Dermis microvascular lymphatic vessel endothelial cell (primary cell): ENCODE results near the gene LYSMD4. TPM values are rescaled to one million over a fixed set of nuclear protein-coding genes. Genes with fewer than 3 reads are reported as not detected.

ENCODE experiments used
- DNase-seq, 2 donors: peaks; one replicate each; pipeline versions ENCODE4 v3.0.0 to v3.0.0-alpha.2; 2010; ENCODE audit warnings: low read depth in 2 of 2
- total RNA-seq: library from RNA; depleted of rRNA; stranded (reverse); fragments of >200 nt; gene quantifications from 2 replicates; pipeline ENCODE4 v1.2.1, GENCODE V29; 2014

The LYSMD4 gene
- total RNA-seq, 1 donor from 2014 or later: 4.6 TPM

DNA sequence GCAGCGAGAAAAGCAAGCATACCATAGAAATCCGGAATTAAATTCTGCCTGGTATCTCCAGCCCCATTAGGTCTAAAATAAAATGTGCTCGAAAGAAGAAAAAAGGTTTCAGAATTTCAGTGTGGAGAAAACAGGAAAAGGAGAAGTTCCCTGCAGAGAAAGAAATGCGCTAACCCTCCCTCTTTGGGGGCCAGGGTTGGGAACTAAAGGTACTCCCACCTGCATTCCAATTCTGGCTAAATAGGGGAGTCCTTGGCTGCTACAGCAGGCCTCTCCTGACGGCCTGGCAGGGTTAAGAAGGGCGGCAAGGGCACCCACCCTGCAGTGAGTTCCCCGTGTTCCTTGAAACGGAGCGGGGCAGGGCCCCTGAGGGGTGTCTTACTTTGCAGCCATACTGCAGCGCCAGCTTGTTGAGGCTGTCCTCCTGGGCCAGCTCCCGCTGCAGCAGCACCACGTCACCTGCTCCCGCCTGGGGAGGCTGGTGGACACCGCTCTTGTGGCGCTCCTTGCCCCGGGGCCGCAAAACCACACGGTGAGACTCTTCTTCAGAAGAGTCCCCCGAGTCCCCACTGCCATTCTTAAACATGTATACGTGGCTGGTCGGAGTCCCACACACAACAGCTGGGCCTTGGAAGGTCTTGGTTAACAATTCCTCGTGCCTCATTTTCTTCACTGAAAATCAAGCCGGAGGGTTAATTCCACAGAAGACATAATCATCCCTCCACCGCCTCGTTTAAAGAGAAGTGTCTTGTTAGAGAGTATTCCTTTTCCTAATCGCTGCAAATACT is 1.7 kb downstream of the LYSMD4 start:
- no peak for DNase-seq

DNA sequence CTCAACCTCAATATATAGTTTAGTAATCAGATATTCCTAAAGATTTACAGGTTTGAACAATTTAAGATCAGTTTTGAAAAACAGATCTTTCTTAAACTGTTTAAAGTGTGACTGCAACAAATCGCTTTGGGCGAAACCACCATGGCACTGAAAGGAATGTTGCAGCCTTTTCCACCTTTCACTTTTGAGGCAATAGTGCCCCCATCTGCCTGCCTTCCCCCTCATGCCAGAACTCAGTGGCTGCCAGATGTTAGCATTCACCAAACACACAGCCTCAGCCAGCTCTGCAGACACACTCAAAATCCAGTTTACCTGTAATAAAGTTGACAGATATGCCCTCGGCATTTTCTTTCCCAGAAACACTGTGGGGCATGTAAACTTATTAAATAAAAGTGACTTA is 3.3 kb downstream of the LYSMD4 start:
- DNase-seq: peak; percentile 29 to 60

DNA sequence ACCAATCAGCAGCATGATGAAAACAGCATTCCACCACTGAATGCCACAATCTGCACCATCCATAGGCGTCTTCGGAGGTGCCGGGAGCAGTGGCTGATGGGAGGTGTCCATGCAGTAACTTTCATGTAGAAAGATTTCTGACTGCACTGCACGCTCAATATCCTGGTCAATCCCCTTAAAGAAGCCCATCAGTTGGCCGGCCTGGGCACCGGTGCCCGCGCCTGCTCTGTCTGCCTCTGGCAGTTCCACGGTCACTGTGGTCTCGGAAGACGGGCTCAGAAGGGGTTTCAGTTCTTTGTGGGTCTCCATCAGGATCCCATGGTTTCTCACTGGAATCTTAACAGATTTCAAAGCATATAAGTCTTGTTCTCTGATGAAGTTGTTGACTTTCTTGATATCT is 3.9 kb downstream of the LYSMD4 start:
- DNase-seq: no peak

GRCh38 chr15:99728916-99729315 is 4.3 kb downstream of the LYSMD4 start:
- DNase-seq: no peak

DNA sequence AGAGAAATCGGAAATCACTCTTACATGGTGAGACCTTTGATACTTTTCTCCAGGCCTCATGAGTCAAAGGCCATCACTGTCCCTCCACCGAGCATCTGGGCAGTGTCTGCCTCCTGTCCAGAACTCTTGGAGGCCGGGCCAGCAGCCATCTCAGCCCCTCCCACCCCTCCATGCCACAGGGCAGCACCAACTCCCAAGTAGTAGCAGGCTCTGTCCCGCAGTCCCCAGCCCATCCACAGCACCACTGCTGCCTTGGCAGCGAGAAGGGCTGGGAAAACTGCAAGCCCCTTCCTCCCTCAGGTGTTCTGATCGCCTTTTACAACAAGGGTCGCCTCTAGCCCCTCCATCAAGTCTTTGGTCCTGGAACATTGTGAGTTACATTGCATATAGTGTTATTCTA is 5.5 kb downstream of the LYSMD4 start:
- no peak for DNase-seq

DNA sequence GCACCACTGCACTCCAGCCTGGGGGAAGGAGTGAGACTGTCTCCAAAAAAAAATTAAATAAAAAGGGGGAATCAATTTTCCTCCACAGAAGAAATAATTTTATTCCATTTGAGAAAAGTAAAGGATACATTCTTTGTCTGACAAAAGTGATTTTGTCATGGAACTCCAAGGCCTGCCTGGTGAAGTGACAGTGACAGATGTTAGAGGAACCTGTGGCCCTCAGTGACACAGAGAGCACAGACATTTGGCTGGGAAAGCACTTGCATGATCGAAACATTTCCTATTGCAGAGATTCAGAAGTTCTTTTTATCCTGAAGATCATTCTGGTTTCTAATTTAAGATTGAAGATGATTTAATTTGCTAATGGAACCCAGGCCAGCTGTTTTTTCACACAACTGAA is 5.9 kb downstream of the LYSMD4 start:
- DNase-seq: no peak

- DNase-seq: no peak
These were observed 6.9 kb downstream of the LYSMD4 start for GRCh38 chr15:99726333-99726732.

DNA sequence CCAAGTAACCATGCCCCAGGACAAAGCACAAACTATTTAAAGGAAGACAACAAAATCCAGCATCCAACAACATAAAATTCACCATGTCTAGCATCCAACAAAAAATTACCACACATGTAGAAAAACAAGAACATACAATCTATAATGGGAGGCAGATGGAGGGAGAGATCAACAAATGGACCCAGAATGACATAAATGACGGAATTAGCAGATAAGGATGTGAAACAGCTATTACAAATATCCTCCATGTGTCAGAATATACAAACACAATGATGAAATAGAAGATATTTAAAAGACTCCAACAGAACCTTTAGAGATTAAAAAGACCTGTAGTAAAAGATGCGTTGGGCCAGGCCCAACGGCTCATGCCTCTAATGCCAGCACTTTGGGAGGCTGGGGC is 10.8 kb downstream of the LYSMD4 start:
- DNase-seq: no peak

GRCh38 chr15:99721896-99722295 is 11.3 kb downstream of the LYSMD4 start:
- DNase-seq: no peak

GRCh38 chr15:99721104-99721778 is 12.0 kb downstream of the LYSMD4 start:
- DNase-seq: no peak

DNA sequence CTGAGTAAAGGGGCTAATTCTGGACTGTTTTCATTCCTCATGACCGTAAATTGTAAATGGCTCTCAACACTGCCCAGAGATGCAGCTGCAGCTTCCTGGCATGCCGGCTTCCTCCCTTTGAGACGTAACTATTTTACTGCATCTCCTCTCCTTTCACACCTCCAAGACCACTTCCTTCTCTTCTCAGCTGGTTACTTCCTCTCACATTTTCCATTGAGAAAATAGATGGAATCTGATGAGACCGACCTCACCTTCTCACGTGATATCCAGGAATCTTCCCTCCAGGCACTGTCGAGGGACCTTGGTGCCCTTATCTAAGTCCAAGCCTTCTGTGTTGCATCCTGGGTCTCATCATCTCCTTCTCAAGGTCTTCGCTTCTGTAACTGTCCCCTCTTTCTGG is 12.7 kb downstream of the LYSMD4 start:
- DNase-seq: no peak

DNA sequence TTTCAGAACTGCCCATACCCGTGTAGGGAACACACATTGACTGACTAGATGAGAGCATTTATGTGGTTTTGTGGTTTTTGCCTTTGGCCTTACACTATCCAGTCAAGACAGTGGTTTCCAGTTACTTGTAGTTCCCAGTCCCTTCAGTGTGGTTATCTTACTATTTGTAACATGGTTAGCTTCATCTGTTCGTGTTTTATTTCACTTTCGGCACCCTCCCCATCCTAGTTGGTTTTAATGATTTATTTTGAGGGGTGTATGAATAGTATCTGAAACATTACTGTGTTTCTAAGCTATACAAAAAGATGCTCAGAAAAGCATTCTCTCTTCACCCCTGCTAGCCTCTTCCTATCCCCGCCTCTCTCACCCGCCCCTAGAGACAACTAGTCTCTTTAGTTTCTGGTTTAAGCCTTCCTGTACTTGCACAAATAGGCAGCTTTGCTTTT is 14.1 kb downstream of the LYSMD4 start:
- DNase-seq: no peak

- no peak for DNase-seq
These were observed 14.8 kb downstream of the LYSMD4 start for GRCh38 chr15:99718421-99718820.

GRCh38 chr15:99717161-99718009 is 15.9 kb downstream of the LYSMD4 start:
- DNase-seq: no peak

DNA sequence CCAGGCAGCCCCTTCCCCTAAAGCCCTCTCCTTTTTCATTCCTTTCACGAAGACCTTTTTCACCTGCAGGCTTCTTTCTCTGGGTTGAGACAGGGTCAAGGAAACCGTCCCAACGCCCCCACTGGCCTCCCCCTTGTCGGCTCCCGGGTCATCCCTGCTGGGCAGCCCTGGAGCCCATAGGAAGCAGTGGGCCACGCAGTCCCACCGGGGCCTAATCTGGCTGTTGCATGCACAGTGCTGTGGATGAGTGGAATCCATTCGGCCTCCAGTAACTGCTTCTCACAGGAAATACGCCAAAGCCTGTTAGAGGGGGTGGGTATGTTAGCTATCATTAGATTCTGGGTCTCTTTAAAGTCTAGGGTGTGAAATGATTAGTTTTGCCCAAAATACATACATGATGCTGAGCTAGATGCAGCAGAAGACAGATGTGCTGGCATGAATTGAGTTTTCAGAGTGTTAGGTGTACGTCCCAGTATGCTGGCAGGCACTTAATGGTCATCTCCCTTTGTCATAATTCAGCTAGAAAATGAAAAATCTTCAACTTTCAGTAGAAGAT is 16.6 kb downstream of the LYSMD4 start:
- no peak for DNase-seq

GRCh38 chr15:99712415-99712814 is 20.8 kb downstream of the LYSMD4 start:
- DNase-seq: no peak

- DNase-seq: no peak
These were observed 21.6 kb downstream of the LYSMD4 start for GRCh38 chr15:99711625-99712024.

DNA sequence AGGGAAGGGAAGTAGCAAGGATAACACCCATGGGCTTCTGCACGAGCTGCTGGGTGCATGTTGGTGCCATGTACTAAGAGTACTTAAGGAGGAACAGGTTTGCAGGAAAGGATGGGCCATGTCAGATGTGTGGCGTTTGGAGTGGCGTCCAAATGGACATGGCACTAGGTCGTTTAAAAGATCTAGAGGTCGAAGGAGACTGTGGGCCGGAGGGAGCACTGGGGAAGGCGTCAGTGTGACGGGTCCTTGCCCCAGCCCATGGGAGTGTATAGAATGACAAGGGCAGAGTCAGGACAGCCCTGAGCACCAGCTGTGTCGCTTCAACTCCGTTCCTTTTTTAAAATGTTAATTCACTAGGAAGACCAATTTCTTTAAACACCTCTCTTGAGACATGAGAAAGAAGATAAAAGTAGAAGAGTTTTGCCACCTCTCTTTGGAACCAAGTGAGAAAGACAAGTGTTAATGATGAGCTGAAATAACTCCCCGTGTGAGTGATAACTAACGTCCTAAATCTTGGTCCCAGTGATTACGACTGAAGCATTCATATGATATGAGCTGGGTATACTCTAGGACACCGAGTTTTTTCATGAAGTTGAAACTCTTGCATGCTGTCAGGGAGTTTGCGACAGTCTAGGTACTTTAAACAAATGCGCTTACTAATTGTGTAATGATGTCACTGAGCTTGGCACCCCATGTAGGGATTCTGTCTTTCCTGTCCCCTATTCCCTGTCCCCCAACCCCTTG is 23.8 kb downstream of the LYSMD4 start:
- DNase-seq: no peak

DNA sequence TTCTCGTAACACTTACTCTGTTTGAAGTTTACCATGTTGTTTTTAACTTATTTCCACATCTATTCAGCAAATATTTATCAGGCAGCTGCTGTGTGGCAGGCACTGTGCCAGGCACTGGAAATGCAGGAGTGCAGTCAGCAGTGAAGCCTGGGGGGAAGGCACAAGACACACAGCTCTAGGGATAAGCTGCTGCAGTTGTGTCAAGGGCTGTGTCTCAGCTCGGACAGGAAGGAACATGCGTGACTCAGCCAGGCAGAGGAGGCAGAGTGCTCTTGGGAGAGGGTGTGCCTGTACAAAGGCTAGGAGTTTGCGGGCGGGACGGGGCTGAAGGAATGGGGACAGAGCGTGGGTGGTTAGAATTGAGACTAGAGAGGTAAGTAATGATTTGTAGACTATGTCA is 24.7 kb downstream of the LYSMD4 start:
- DNase-seq: peak in 1 of 2 donors; percentile 92

DNA sequence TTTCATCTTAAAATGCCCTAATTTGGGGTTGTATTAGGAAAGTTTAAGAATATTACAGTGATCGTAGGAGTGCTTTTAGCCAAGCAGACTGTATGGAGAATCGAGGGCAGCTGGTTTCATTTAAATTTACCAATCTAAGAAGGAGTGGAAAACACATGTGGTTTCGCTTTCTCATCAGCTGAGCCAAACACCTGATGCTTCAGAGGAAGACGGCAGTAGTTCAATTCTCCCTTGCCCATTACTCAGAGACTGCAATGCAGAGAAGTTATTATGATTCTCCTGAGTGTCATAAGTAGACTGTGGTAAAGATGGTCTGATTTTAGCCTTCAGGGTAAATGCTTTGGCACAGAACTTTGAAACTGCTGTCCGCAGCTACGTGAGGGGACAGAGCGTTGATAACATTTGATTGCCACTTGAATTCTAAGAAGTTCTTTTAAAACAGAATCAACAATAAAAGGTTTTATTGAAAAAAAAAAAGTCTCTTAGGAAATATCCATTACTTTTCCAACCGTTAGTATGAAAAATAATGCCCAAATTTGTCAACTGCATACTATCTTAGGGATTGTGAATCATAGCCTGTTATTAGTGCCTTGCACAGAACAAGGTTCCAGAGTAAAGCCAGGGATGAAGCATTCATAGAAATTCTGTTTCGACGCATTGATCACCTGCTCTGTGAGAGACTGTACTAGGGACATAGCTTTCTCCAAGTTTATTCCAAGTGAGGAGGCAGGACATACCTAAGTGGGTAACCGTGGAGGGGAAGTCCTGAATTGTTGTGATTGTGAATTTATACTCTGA is 25.6 kb downstream of the LYSMD4 start:
- peak in 1 of 2 donors; percentile 29 for DNase-seq
